Stimulated activated CD8-positive, alpha-beta memory T cell treated with anti-CD3 and anti-CD28 coated beads, Interleukin-12 subunit alpha, Interleukin-12 subunit beta, amount 100 ng/mL, for 4 hours (primary cell): ENCODE results near the gene EFCAB3.
"Not testable (repeated sequence)": the region's sequence is repeated elsewhere in the genome, so short reads cannot be mapped to it uniquely, and the experiment has no call there.

Experiments
- DNase-seq: peaks from one replicate; pipeline ENCODE4 v3.0.0-alpha.2; 2020; ENCODE audit warnings: low read depth

EFCAB3 gene

DNA sequence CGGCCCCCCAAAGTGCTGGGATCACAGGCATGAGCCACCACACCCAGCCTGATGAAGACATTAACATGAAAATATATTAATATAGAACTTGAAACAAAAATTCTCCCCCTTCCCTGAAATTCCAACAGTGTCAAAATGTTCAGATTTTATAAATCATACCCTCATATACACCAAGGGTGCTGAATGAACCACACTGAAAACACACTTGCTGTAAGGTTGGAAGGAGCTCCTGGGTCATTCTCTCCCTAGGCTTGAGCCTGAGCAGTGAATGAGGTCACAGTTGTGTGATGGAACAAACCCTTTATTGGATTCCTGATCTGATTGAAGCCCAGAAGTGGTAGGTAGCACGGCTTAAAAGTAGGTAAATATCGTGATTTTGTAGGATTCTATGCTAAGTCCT is at the start of gene EFCAB3:
Gene EFCAB3, plus strand, starts transcription at position 301 of the 400 bp plus-strand sequence. CDS start 2,427 bp downstream, outside the sequence.
- DNase-seq: no peak

DNA sequence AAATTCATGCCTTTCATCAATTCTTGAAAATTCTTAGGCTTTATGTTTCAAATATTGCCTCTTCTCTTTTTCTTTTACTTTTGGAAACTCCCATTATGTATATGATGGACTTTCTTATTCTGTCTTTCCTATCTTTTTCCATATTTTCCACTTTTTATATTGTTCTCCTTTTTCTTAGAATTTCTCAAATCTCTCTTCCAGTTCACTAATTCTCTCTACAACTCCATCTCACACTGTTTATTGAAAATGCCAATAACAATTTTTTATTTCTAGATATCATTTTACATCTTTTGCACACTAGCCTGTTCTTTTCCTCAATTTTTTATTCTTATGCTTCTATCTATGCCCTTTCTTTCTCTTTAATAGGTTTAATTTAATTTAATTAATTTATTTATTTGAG is 43.8 kb upstream of the EFCAB3 start:
- DNase-seq: no peak

DNA sequence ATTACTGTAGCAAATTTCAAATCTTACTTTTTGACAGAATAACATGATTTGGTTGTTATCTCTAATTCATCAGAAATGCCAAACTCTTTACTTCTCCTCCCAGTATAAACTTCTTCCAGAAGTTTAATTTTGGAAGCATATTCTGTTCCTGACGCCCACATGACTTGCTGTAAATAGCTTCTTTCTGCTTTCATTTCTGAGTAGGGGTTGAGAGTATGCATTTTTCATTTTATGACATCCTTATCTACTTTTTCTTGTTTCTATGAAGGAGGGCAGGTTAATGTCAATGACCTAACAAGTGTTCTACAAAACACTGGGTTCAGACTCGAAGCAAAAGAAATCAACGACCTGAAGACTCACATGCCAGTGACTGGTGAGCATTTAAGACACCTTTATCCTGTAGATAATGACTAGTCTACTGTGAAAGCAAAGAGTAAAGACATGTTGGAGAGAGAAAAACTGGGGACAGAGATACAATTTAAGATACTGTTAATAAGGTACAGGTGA is 36.5 kb upstream of the EFCAB3 start:
- DNase-seq: no peak

DNA sequence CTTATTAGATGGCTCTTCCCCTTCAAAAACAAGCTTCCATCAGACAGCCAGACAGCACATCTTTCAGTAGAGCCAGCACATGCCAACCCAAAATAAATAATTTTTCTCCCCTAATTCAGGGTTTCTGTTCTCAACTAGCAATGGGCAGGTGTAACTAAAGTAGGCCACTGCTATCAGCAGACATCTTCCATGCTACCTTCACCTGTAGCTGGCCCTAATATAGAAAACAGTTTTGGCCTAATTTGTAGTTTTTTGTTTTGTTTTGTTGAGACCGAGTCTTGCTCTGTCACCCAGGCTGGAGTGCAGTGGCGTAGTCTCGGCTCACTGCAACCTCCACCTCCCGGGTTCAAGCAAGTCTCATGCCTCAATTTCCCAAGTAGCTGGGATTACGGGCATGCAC is 29.2 kb upstream of the EFCAB3 start:
- DNase-seq: no peak

DNA sequence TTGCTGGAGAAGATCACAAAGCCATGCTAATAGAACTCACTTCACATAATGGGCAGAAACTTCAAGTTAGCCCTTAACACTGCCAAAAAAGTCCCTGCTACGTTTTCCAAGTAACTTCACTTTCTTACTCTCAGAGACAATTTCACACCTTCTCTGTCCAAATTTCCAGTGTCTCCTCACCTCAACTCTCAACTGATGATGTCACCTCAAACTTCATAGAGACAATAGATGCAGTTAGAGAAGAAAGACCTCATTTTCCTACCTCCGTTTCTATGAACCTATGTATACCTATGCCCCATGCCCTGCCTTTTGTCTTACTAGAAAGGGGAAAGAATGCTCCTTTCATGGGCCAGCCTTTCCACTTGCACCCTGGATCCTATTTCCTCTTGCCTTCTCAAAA is 14.2 kb upstream of the EFCAB3 start:
- DNase-seq: no peak

DNA sequence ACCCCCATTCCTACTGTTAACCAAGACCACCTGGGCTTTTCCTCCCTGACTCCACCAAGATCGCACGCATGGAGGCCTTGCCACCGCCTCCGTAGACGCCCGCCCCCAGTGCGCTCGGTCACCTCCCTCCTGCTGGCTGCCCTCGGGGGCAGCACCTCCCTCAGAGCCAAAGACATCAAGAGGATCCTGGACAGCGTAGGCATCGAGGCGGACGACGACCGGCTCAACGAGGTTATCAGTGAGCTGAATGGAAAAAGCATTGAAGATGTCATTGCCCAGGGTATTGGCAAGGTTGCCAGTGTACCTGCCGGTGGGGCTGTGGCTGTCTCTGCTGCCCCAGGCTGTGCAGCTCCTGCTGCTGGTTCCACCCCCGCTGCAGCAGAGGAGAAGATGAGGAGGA is 1.2 kb downstream of the EFCAB3 start:
- DNase-seq: no peak

DNA sequence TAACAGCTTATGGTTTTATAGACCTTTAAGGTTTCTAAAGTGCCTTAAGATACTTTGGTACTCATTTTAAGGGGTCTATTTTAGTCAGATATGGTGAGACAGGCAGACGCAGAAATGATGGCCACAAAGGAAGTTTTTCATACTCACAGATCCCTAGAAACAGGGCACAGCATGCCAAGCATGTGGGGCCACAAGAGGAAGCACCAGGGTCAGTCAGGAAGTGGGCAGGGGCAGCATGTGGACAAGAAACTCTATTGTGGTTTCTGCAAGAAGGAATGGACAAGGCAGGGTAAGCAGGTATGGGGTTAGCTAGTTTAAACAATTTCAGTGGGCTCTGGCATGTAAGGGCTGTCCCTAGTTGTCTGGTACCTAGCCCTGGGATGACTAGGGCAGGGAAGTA is 8.5 kb downstream of the EFCAB3 start:
- no peak for DNase-seq

DNA sequence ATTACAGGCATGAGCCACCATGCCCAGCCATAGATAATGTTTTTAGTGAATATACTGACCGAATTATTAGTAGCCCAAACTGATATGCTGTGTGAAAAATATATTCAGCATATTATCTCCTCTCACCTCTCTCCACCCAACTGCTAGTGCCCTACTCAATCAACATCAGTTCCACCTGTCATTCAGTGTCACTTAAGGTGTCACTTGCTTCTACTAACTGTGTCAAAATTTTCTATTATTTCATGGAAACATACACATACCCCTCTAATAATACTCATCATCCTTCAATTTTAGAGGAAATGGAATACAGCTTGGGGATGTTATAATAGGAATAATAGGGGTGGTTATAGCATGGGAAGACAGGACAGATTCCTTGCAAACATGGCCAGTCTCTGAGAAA is 12.6 kb downstream of the EFCAB3 start:
- no peak for DNase-seq

DNA sequence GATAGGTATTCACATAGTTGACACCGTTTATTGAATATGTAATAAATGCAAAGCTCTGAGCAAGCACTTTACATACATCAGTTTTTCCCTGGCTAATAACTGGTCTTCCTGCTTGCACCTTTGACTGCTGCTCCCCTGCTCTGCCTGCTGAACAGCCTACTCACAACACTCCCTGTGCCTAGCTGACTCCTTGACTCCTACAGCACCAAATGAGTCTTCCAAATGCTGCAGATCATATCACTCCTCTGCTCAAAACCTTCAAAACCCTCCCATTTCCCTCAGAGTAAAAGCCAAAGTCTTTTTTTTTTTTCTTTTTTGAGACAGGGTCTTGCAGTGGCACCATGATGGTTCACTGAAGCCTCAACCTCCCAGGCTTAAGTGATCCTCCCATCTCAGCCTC is 18.5 kb downstream of the EFCAB3 start:
- no peak for DNase-seq

DNA sequence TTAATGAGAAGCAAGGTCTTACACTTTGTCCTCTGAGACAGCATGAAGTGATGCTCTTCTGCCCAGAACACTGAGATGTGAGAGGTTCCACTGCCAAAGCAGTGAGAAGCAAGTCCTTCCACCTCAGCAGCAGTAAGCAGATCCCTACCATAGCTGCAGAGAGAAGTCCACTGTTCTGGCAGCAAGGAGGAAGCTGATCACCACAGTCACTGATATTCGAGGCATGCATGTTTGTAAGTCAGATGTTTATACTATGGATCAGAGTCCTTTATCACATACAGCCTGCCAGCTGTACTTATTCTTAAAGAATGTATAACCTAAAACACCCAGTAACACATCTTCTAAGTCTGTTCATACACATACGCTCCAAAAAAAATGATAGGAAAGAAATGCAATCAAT is 25.1 kb downstream of the EFCAB3 start:
- no peak for DNase-seq

DNA sequence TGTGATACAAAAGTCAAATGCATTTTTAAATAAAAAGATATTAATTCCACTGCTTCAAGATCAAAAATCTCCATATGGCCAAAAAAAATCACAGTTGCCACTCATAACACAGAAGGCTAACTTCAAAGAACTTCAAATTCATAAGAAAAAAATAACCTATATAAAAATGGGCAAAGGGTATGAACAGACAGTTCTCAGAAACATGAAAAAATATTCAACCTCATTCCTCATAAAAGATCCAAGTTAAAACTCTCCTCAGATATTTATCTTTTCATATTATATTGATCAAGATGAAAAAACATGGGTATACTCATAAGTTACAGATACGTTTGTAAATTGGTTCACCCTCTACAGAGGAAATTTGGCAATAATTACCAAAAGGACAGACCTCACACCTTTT is 32.7 kb downstream of the EFCAB3 start:
- DNase-seq: not testable (repeated sequence)

DNA sequence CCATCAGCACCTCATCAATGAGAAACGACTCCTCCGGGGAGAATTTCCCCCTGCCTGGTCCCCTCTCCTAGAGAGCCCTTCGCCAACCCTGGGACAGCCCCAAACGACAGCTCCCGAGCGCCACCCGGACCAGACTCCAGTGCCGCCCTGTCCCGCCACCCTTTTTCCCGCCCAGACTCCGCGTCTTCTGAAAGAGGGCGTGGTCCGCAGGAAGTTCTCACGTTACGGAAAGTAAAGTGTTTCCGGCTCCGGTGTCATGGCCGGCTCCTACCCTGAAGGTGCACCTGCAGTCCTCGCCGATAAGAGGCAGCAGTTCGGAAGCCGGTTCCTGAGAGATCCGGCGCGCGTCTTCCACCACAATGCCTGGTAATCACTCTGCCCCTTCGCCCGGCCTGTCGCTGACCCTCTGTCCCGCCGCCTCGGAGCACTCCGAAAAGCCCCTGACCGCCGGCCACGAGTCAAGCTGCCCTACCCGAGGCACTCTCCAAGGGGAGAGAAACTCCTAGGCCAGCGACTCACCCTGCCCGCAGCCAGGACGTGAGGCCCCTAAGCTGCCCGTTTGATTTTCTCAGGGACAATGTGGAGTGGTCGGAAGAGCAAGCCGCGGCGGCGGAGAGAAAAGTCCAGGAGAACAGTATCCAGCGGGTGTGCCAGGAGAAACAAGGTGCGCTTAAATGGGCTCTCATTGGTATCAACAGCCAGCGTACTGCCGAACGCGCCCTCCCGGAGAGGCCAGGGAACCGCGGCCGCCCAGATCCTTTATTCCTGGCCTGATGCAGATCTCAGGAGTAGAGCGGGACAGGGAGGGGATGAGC is 43.5 kb downstream of the EFCAB3 start, which contains the start of gene METTL2A:
Gene METTL2A, plus strand, starts transcription at position 251 of the 815 bp plus-strand sequence. Its CDS starts 6 bp downstream, at position 257.
- DNase-seq: peak; percentile 70

DNA sequence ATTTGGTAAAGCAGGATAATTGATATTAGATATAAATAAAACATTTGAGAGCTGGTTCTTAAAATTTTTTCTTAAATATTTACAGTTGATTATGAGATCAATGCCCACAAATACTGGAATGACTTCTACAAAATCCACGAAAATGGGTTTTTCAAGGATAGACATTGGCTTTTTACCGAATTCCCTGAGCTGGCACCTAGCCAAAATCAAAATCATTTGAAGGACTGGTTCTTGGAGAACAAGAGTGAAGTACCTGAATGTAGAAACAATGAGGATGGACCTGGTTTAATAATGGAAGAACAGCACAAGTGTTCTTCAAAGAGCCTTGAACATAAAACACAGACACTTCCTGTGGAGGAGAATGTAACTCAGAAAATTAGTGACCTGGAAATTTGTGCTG is 45.9 kb downstream of the EFCAB3 start:
- DNase-seq: not testable (repeated sequence)

DNA sequence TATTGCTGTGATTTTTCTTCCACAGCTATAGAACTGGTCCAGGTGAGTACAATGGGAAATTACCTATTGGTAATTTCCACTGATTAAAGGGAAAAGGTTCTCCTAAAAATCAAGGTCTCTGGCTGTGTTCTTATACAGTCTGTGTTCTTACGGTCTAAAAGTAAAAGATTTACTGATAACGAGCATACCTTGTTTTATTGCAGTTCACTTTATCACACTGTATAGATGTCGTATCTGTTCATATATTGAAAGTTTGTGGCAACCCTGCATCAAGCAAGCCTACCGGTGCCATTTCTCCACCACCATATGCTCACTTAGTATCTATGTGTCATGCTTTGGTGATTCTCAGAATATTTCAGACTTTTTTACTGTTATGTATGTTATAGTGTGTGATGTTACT is 54.9 kb downstream of the EFCAB3 start:
- not testable (repeated sequence) for DNase-seq

DNA sequence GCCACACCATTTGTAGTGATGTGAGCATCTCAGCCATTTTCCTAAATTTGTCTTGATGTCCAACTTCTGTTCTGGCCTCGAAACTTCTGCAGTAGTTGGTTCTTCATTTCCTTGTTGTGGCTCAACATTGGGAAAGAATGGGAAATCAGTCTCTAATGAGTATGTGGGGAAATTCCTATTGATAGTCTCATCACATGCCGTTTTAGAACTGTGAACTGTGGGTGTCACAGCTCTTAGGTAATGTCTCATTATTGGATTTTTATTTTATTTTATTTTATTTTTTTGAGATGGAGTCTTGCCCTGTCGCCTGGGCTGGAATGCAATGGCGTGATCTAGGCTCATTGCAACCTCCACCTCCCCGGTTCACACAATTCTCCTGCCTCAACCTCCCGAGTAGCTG is 60.8 kb downstream of the EFCAB3 start:
- not testable (repeated sequence) for DNase-seq

DNA sequence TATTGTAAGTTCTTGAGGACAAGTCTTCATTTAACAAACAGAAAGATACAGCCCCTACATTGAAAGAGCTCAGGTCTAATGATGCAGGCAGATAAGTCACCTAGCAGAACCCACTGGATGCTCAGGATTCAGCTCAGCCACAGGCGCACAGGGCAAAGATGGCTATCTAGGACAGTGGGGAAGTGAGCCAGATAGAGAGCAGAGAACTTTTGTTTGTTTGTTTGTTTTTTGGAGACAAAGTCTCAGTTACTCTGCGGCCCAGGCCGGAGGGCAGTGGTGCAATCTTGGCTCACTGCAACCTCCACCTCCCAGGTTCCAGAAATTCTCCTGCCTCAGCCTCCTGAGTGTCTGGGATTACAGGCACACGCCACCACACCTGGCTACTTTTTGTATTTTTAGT is 63.7 kb downstream of the EFCAB3 start:
- no peak for DNase-seq

DNA sequence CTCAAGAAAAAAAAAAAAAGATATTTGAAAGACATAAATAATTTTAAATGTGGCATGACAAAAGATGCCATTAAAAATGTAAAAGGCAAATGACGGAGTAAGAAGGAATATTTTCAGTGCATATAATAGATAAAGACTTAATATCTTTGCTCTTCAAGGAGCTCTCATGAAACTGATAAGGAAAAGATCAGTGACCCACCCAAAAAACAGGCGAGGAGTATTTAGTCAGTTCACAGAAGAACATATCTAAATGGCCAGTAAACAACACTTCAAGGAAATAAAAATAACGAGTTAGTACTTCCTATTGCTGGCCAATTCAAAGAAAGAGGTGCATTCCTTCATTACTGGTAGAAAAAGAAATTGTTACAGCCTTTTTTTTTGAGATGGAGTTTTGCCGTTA is 65.4 kb downstream of the EFCAB3 start:
- not testable (repeated sequence) for DNase-seq

DNA sequence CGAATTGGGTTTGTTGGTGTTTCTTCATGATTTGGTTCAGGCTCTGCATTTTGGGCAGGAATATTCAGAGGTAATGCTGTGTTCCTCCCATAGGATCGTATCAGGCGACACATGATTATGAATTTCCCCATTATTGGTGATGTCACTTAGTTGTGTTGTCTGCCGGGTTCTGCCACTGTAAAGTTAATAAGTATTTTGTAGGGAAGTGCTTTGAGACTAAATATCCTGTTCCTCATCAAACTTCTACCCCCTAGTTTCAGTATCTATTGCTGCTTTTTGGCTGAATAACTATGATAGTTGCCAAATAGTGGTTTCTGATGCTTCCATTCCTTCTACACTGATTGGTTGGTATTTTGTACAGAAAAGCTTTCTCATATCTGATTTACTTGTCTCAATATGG is 71.8 kb downstream of the EFCAB3 start:
- DNase-seq: not testable (repeated sequence)

DNA sequence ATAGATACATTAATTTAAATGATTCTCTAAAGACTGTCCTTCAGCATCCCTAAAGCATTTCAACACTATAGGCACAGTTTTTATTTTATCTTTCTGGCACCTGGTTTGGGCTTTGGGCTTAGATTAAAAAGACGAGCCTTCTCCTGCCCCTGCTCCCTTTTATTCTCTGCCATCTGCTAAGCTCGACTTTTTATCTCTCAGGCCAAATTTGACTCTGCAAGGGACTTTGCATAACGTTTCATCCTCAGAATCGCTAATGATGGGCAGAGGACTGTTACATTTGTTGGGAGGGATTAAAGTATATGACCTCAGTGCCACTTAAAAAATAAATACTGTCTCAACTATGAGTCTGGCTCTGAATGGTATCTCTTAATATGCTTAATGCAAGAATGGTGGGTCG is 72.7 kb downstream of the EFCAB3 start:
- not testable (repeated sequence) for DNase-seq

DNA sequence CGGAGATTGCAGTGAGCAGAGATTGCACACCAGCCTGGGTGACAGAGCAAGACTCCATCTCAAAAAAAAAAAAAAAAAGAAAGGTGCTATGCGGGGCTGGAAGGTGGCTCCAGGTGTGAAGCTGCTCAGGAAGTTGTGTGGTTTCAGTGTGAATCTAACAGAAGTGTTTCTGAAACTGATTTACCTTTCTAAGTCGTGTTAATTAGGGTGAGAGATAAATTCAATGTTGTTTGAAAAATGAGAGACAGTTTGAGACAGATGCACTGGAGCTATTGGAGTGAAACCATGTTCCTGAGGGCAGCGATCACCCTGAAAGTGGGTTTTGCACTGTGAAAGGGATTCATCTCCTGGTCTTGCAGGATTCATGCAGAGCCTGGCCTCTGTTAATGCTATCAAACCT is 73.3 kb downstream of the EFCAB3 start:
- DNase-seq: not testable (repeated sequence)

DNA sequence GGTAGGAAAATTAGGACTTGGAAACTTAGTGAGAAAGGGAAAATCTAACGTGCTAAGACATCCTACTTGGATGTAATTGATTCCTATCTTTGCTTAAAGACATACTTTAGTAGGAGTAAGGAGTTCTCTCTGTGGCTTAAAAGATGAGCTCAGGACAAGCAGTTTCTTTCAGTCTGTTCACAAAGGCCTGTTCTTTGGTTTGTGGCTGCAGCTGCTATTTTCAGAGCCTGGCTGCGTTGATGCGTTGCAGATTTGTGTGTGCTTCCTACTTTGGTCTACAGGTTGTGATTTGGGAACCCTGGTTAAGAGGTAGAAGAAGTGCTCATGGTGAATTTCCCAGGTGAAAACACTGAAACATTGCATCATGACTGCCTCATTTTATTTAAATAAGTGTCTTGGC is 73.8 kb downstream of the EFCAB3 start:
- DNase-seq: not testable (repeated sequence)

DNA sequence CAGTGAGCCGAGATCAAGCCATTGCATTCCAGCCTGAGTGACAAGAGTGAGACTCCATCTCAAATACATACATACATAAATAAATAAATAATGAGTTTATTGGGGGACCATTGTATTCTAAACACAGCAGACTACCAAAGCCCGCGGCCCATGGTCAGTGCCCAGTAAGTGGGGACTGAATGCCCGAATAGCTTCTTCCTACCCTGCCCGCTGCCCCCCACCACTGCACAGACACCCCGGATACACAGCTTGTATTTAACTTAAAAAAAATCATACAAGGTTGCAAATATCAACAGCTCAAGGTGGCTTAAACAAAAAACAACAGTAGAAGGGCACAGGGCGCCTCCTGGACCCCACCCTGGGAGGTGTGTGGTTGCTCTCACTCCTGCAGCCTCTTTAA is 75.7 kb downstream of the EFCAB3 start:
- DNase-seq: no peak

DNA sequence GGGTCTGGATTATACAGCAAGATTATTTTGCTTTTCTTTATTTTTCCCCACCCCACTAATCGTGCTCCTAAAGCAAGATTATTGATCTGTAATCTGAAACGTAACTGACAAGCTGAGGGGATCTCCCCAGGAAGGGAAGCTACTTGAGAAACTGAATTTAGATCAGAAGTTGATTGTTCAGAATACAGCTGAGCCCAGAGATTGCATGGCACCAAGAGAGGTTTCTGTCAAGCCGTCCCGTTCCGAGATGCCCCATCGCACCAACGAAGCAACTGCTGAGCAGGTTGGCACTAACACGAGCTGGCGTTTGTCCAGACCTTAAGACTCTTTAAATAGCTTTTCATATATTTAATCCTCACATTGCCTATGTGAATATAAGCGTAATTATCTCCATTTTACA is 78.1 kb downstream of the EFCAB3 start:
- not testable (repeated sequence) for DNase-seq

DNA sequence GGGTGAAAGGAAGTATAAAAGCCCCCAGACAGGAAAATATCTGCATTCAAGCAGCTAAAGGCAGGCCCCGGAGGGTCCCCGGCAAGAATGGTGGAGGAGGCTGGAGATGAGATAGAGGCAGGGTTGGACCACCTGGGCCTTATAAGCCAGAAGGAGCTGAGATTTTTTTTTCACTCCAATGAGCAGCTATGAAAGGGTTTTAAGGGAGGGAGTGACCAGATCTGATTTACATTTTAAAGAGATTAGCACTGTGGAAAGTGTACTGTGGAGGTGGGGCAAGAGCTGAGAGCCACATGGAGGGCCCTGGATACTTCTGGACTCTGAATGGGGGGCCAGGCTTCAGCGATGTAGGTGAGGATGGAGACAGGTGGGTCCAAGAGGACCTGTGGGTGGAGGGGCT is 84.1 kb downstream of the EFCAB3 start:
- DNase-seq: not testable (repeated sequence)
